T-helper 2 cell treated with Interferon-gamma antibody and Interleukin-4, amounts not matched to agents 5 μg/mL and 100 μg/mL, for 36 hours (primary cell): ENCODE data around the gene CACNA1H.
"Not testable (repeated sequence)": the region's sequence is repeated elsewhere in the genome, so short reads cannot be mapped to it uniquely, and the experiment has no call there.

ENCODE experiments used
- DNase-seq: peaks from one replicate; pipeline ENCODE4 v3.0.0; 2021; ENCODE audit warnings: low spot score
- H3K27ac Mint-ChIP-seq: one replicate; pipeline ENCODE4 v1.8.0; 2021; ENCODE audit warnings: mild to moderate bottlenecking, mixed read lengths
- H3K27me3 Mint-ChIP-seq: one replicate; pipeline ENCODE4 v1.8.0; 2021; ENCODE audit warnings: low read depth, mixed read lengths
- H3K36me3 Mint-ChIP-seq: one replicate; pipeline ENCODE4 v1.8.0; 2021; ENCODE audit warnings: low read depth, mixed read lengths
- H3K4me1 Mint-ChIP-seq: one replicate; pipeline ENCODE4 v1.8.0; 2021; ENCODE audit warnings: low read depth, mixed read lengths
- H3K4me3 Mint-ChIP-seq: one replicate; pipeline ENCODE4 v1.8.0; 2022; ENCODE audit warnings: mild to moderate bottlenecking, moderate library complexity, mixed read lengths
- H3K9me3 Mint-ChIP-seq: one replicate; pipeline ENCODE4 v1.8.0; 2021; ENCODE audit warnings: mixed read lengths

The CACNA1H gene

DNA sequence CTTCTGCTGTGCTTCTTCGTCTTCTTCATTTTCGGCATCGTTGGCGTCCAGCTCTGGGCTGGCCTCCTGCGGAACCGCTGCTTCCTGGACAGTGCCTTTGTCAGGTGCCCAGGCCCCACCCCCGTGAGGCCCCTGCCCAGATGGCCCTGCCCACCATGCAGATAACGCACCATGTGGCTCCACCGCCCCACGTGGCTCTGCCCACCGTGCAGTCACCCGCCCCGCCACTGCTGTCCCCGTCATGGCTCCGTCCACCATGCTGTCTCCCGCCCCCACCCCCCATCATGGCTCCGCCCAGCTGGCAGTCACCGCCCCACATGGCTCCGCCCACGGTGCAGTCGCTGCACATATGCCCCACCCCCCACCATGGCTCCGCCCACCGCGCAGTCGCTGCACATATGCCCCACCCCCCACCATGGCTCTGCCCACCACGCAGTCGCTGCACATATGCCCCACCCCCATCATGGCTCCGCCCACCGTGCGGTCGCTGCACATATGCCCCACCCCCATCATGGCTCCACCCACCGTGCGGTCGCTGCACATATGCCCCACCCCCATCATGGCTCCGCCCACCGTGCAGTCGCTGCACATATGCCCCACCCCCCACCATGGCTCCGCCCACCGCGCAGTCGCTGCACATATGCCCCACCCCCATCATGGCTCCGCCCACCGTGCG is 45.9 kb downstream of the CACNA1H start:
- not testable (repeated sequence) for DNase-seq, H3K27me3 Mint-ChIP-seq, H3K27ac Mint-ChIP-seq, H3K4me3 Mint-ChIP-seq, H3K9me3 Mint-ChIP-seq, H3K36me3 Mint-ChIP-seq, H3K4me1 Mint-ChIP-seq

DNA sequence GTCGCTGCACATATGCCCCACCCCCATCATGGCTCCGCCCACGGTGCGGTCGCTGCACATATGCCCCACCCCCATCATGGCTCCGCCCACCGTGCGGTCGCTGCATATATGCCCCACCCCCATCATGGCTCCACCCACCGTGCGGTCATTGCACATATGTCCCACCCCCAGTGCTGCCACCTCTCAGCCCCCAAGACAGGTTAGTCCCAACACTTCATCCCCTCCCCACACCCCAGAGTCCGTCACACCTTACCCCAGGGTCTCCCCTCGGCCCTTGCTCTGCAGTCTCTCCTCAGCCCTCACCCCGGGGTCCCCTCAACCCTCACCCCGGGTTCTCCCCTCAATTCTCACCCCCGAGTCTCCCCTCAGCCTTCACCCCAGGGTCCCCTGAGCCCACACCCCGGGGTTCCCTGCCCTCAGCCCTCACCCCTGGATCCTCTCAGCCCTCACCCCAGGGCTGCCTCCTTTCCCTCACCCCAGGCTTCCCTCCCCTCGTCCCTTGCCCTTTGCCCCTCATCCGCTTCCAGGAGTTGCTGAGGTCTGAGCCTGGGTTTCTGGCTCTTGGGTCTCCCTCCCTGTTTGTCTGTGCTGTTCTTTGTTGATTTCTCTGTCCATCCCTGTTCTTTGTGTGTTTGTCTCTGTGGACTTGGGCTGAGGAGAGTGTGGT is 46.6 kb downstream of the CACNA1H start:
- Mint-ChIP-seq H3K27ac (no peak overlapping the region), H3K4me3 (no peak overlapping the region), H3K4me1 (no peaks in the 10 kb centered on the region), H3K36me3 (no peaks in the 10 kb centered on the region), H3K9me3 (no peaks in the 10 kb centered on the region), H3K27me3 (no peaks in the 10 kb centered on the region)
- no peak for DNase-seq

DNA sequence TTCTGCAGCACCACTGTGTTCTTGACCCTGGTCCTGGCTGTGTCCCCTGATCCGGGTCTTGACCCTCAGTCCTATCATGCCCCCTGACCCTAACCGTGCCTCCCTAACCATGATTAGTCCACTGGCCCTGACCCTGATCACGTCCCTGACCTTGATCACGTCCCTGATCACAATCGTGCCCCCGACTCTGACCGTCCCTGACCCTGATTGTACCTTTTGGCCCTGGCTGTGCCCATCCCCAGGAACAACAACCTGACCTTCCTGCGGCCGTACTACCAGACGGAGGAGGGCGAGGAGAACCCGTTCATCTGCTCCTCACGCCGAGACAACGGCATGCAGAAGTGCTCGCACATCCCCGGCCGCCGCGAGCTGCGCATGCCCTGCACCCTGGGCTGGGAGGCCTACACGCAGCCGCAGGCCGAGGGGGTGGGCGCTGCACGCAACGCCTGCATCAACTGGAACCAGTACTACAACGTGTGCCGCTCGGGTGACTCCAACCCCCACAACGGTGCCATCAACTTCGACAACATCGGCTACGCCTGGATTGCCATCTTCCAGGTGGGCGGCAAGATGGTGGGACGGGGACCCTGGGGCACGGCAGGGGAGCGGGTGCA is 47.2 kb downstream of the CACNA1H start:
- no peak overlapping the region for H3K4me3 Mint-ChIP-seq
- H3K27ac Mint-ChIP-seq, result no peak overlapping the region
- H3K36me3 Mint-ChIP-seq, result no peaks in the 10 kb centered on the region
- H3K27me3 Mint-ChIP-seq, result no peaks in the 10 kb centered on the region
- no peak for DNase-seq
- no peaks in the 10 kb centered on the region for H3K4me1 Mint-ChIP-seq
- H3K9me3 Mint-ChIP-seq, result no peaks in the 10 kb centered on the region

DNA sequence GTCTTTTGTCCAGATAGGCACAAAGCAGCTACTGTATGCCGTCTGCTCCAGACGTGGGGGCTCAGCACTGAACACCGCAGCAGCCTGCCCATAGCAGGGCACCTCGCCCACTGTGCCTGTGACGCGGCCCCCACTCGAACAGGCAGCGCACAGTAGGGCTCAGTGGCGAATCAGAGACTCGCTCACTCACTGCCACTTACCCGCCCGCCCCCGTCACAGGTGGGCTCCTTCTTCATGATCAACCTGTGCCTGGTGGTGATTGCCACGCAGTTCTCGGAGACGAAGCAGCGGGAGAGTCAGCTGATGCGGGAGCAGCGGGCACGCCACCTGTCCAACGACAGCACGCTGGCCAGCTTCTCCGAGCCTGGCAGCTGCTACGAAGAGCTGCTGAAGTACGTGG is 48.5 kb downstream of the CACNA1H start:
- Mint-ChIP-seq H3K4me1 (no peaks in the 10 kb centered on the region), H3K9me3 (no peaks in the 10 kb centered on the region), H3K27me3 (no peaks in the 10 kb centered on the region), H3K36me3 (no peaks in the 10 kb centered on the region), H3K27ac (no peak overlapping the region), H3K4me3 (no peak overlapping the region)
- DNase-seq, result no peak

DNA sequence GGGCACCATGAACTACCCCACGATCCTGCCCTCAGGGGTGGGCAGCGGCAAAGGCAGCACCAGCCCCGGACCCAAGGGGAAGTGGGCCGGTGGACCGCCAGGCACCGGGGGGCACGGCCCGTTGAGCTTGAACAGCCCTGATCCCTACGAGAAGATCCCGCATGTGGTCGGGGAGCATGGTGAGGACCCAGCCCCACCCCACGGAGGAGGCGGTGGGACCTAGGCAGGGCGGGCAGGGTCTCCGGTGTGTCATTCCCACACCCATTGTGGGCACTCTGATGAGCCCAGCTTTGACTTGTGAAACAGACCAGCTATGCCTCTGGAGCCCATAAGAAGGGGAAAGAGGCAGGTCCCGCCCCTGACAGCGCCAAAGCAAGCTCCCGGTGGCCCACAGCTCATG is 49.4 kb downstream of the CACNA1H start:
- Mint-ChIP-seq H3K27ac (no peak overlapping the region), H3K9me3 (no peaks in the 10 kb centered on the region), H3K4me1 (no peaks in the 10 kb centered on the region), H3K4me3 (no peak overlapping the region), H3K36me3 (no peaks in the 10 kb centered on the region), H3K27me3 (no peaks in the 10 kb centered on the region)
- no peak for DNase-seq

DNA sequence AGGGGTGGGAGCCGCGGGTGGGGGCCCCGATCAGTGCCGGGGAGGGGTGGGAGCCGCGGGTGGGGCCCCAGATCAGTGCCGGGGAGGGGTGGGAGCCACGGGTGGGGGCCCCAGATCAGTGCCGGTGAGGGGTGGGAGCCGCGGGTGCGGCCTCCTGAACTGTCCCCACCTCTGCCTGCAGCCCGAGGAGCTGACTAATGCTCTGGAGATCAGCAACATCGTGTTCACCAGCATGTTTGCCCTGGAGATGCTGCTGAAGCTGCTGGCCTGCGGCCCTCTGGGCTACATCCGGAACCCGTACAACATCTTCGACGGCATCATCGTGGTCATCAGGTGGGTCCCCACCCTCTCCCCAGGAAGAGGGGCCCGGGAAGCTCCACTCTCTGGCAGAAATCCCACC is 52.0 kb downstream of the CACNA1H start:
- no peak overlapping the region for H3K4me3 Mint-ChIP-seq
- no peaks in the 10 kb centered on the region for H3K4me1 Mint-ChIP-seq
- no peaks in the 10 kb centered on the region for H3K9me3 Mint-ChIP-seq
- no peak overlapping the region for H3K27ac Mint-ChIP-seq
- H3K36me3 Mint-ChIP-seq, result no peaks in the 10 kb centered on the region
- no peaks in the 10 kb centered on the region for H3K27me3 Mint-ChIP-seq
- DNase-seq, result no peak

DNA sequence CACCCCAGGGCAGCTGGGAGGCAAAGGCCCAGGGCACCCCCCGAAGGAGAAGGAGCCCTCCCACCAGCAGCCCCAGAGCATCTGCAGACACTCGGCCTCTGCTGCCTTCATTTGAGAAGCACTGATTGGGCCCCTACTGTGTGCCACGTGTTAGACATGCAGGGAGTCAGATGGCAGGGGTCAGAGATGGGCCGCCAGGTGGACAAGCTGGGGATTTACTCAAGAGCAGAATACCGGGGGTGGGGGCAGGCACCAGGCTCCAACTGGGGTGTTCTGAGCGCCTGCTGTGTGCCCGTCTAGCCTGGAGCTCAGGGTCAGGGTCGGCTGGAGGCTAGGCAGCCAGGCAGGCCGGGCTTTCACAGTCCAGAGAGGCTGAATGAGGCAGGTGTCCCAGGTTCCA is 53.4 kb downstream of the CACNA1H start:
- no peaks in the 10 kb centered on the region for H3K9me3 Mint-ChIP-seq
- no peak for DNase-seq
- H3K4me3 Mint-ChIP-seq, result no peak overlapping the region
- no peaks in the 10 kb centered on the region for H3K27me3 Mint-ChIP-seq
- H3K4me1 Mint-ChIP-seq, result no peaks in the 10 kb centered on the region
- no peak overlapping the region for H3K27ac Mint-ChIP-seq
- no peaks in the 10 kb centered on the region for H3K36me3 Mint-ChIP-seq

DNA sequence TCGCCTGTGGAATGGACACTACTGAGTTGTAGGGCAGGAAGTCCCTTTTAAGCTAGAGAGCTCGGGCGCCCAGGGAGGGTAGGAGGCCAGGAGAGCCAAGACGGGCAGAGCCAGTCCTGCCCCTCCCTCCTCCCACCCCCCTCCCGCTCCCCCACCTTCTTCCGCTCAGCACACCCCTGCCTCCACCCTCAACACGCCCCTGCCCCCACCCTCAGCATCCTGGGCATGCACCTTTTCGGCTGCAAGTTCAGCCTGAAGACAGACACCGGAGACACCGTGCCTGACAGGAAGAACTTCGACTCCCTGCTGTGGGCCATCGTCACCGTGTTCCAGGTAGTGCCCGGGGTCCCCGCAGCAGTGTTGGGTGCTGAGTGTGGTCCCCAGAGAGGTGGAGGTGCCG is 53.9 kb downstream of the CACNA1H start:
- H3K9me3 Mint-ChIP-seq, result no peaks in the 10 kb centered on the region
- no peak overlapping the region for H3K4me3 Mint-ChIP-seq
- no peak for DNase-seq
- no peak overlapping the region for H3K27ac Mint-ChIP-seq
- no peaks in the 10 kb centered on the region for H3K4me1 Mint-ChIP-seq
- H3K27me3 Mint-ChIP-seq, result no peaks in the 10 kb centered on the region
- no peaks in the 10 kb centered on the region for H3K36me3 Mint-ChIP-seq

DNA sequence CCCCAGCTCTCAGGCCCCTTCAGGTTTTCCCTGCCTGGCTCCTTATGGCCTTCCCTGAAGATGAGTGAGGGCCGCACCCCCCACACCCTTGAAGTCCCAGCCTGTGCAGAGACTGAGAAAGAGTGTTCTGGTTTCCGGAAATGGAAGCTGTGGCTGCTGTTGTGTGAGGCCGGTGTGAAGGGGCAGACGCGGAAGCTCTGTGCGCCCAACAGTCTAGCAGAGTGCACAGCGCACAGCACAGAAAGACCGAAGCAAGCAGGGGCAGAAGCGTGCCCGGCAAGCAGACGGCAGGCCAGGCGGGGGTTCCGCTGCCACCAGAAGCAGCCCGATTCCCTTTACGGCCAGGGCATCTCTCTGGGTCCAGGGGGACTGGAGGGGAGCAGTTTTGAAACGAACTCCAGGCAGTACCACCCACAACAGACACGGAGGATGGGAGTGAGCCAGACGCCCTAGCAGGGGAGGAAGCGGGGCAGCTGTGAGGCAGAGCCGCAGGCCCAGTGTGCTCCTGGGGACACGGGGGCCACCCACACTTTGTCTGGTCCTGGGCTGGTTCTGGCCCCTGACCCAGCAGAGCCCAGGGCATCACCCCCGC is 55.4 kb downstream of the CACNA1H start:
- no peaks in the 10 kb centered on the region for H3K9me3 Mint-ChIP-seq
- H3K27ac Mint-ChIP-seq, result peak overlapping the region; percentile 57
- no peak for DNase-seq
- no peaks in the 10 kb centered on the region for H3K36me3 Mint-ChIP-seq
- peak overlapping the region; percentile 14 for H3K4me3 Mint-ChIP-seq
- H3K4me1 Mint-ChIP-seq, result no peaks in the 10 kb centered on the region
- H3K27me3 Mint-ChIP-seq, result no peaks in the 10 kb centered on the region

DNA sequence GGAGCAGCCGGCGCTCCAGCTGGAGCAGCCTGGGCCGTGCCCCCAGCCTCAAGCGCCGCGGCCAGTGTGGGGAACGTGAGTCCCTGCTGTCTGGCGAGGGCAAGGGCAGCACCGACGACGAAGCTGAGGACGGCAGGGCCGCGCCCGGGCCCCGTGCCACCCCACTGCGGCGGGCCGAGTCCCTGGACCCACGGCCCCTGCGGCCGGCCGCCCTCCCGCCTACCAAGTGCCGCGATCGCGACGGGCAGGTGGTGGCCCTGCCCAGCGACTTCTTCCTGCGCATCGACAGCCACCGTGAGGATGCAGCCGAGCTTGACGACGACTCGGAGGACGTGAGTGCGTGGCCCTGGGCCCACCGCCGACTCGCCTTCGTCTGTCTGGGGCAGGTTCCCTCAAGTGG is 56.2 kb downstream of the CACNA1H start:
- H3K36me3 Mint-ChIP-seq, result no peaks in the 10 kb centered on the region
- DNase-seq, result no peak
- no peaks in the 10 kb centered on the region for H3K4me1 Mint-ChIP-seq
- no peak overlapping the region for H3K4me3 Mint-ChIP-seq
- no peak overlapping the region for H3K27ac Mint-ChIP-seq
- H3K27me3 Mint-ChIP-seq, result no peaks in the 10 kb centered on the region
- H3K9me3 Mint-ChIP-seq, result no peaks in the 10 kb centered on the region

DNA sequence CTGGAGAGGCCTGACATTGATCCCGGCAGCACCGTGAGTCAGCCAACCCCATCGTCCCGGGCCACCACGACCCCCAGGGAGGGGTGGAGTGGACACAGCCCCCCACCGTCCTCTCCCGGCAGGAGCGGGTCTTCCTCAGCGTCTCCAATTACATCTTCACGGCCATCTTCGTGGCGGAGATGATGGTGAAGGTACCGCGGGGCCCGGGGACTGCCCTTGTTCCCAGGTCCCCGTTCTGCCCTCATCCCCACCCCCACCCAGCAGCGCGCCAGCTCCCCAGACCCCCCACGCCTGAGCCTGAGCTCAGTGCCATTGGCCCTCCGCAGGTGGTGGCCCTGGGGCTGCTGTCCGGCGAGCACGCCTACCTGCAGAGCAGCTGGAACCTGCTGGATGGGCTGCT is 57.6 kb downstream of the CACNA1H start:
- no peaks in the 10 kb centered on the region for H3K27me3 Mint-ChIP-seq
- no peak overlapping the region for H3K27ac Mint-ChIP-seq
- H3K4me1 Mint-ChIP-seq, result no peaks in the 10 kb centered on the region
- H3K36me3 Mint-ChIP-seq, result no peaks in the 10 kb centered on the region
- no peak overlapping the region for H3K4me3 Mint-ChIP-seq
- H3K9me3 Mint-ChIP-seq, result no peaks in the 10 kb centered on the region
- no peak for DNase-seq

DNA sequence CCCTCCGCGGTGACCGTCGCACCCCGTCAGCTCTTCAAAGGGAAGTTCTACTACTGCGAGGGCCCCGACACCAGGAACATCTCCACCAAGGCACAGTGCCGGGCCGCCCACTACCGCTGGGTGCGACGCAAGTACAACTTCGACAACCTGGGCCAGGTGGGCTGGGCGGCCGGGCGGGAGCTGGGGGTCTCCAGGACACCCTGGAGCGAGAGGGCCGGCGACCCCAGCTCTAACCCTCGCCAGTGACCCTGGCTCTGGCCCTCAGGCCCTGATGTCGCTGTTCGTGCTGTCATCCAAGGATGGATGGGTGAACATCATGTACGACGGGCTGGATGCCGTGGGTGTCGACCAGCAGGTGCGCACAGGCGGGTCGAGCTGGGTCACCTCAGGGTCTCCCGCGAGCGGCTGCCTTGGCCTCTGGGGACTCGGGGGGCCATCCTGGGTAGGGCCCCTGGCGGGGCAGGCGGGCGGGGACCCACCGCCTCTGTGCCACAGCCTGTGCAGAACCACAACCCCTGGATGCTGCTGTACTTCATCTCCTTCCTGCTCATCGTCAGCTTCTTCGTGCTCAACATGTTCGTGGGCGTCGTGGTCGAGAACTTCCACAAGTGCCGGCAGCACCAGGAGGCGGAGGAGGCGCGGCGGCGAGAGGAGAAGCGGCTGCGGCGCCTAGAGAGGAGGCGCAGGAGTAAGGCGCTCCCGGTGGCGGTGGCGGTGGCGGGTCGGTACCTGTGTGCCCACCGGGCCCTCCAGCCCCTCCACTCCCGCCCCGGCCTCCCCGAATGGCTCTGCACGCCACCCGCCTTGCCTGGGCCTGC is 58.8 kb downstream of the CACNA1H start:
- Mint-ChIP-seq H3K27ac (no peak overlapping the region), H3K4me3 (no peak overlapping the region), H3K9me3 (no peaks in the 10 kb centered on the region), H3K36me3 (no peaks in the 10 kb centered on the region), H3K4me1 (no peaks in the 10 kb centered on the region), H3K27me3 (no peaks in the 10 kb centered on the region)
- DNase-seq, result no peak

DNA sequence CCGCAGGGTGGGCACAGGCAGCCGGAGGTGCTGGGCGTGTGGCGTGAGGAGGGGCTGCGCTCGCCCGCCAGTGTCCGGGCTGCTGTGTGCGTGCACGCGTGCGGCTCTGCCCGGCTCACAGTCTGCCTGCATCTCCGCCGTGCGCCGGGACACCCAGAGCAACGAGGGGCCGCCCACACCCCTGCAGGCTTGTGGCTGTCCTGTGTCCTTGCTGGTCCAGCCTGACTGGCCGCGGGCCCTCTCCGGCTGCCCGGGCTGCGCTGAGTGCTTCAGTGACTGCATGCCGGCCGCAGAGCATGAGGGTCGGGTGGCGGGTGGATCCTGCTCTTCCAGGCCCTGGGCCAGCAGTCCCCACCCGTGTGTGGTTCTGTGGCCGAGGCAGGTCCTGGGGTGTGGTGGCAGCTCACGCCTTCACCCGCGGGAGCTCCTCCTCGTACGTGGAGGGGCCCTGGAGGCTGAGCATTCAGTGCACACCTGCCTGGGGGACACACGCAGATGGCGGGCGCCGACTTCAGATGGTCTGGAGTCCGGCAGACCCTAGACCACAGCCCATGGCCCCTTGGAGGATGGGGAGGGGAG is 59.8 kb downstream of the CACNA1H start:
- no peaks in the 10 kb centered on the region for H3K9me3 Mint-ChIP-seq
- DNase-seq, result no peak
- H3K4me3 Mint-ChIP-seq, result no peak overlapping the region
- H3K36me3 Mint-ChIP-seq, result no peaks in the 10 kb centered on the region
- H3K4me1 Mint-ChIP-seq, result no peaks in the 10 kb centered on the region
- no peaks in the 10 kb centered on the region for H3K27me3 Mint-ChIP-seq
- H3K27ac Mint-ChIP-seq, result no peak overlapping the region
